K562 (cell line): Measurements from ENCODE around the gene IL24. TPM values are rescaled to one million over a fixed set of nuclear protein-coding genes. Genes with fewer than 3 reads are reported as not detected.

ENCODE experiments used
- ARID3A ChIP-seq: IDR thresholded peaks from 2 replicates; pipeline ENCODE4 v1.6.1; 2012; ENCODE audit warnings: low read depth, low read length, improper control_type of control experiment, borderline replicate concordance
- CTCF ChIP-seq, 3 experiments: IDR thresholded peaks in 2 of 3; conservative IDR thresholded peaks in 1 of 3; 2 replicates each; pipeline ENCODE4 v1.5.1; 2011 to 2012; ENCODE audit warnings: low read length in 3 of 3, mild to moderate bottlenecking in 3 of 3, control low read depth in 2 of 3, improper control_type of control experiment in 1 of 3, inconsistent platforms in 1 of 3, low read depth in 1 of 3, mixed read lengths in 1 of 3, moderate library complexity in 1 of 3; ENCODE audit not compliant: insufficient read depth in 2 of 3
- DEAF1 ChIP-seq: fragments of 450-650 bp; formaldehyde crosslinking; IDR thresholded peaks from 2 replicates; pipeline ENCODE4 v1.4.0; 2020; ENCODE audit warnings: mild to moderate bottlenecking, moderate library complexity
- FOSL1 ChIP-seq: fragments of 200-800 bp; sonication (Bioruptor generic); conservative IDR thresholded peaks from 2 replicates; pipeline ENCODE4 v1.6.1; 2016; ENCODE audit warnings: missing genetic modification characterization, missing compliant biosample characterization
- ILK ChIP-seq: fragments of 450-650 bp; IDR thresholded peaks from 2 replicates; pipeline ENCODE4 v1.6.1; 2016; ENCODE audit warnings: missing genetic modification characterization, low read depth, mild to moderate bottlenecking, missing compliant biosample characterization, moderate library complexity, borderline replicate concordance
- KLF16 ChIP-seq: IDR thresholded peaks from 2 replicates; pipeline ENCODE4 v1.6.1; 2016; ENCODE audit warnings: antibody characterized with exemption
- RAD21 ChIP-seq, 2 experiments: fragments of 250-450 bp in 1 of 2; fragments of 450-650 bp in 1 of 2; sonication (Bioruptor Pico) in 1 of 2; formaldehyde crosslinking in 1 of 2; IDR thresholded peaks in 1 of 2; conservative IDR thresholded peaks in 1 of 2; 2 replicates each; pipeline versions ENCODE4 v1.4.0 to v1.8.0; 2020 to 2022; ENCODE audit warnings: mild to moderate bottlenecking in 2 of 2, moderate library complexity in 1 of 2
- SMC3 ChIP-seq: conservative IDR thresholded peaks from 2 replicates; pipeline ENCODE4 v1.6.1; 2011; ENCODE audit warnings: low read depth, low read length, improper control_type of control experiment; ENCODE audit not compliant: insufficient read depth
- SREBF1 ChIP-seq: fragments of 150-350 bp; IDR thresholded peaks from 2 replicates; pipeline ENCODE4 v1.6.1; 2014; ENCODE audit warnings: antibody characterized with exemption, low read depth, low read length, borderline replicate concordance
- polyA plus RNA-seq, 8 experiments: library from polyadenylated mRNA; depleted of rRNA in 4 of 8; stranded (reverse) in 5 of 8; unstranded in 3 of 8; fragments of >200 nt; fragmentation: Nextera tagmentation in 2 of 8; fragmentation: Illumina TruSeq in 1 of 8; extraction: Ambion mirVana in 2 of 8; extraction: Trizol in 1 of 8; gene quantifications; 2 replicates each; pipeline versions ENCODE4 v1.2.1 to v1.2.3, GENCODE V29; 2011 to 2014; ENCODE audit warnings: inconsistent platforms in 1 of 8, missing spikeins in 1 of 8
- total RNA-seq, 7 experiments: library from RNA; depleted of rRNA in 6 of 7; stranded (reverse); fragments of >200 nt in 6 of 7; fragmentation: Illumina TruSeq in 2 of 7; extraction: Trizol in 2 of 7; gene quantifications; 2 replicates each; pipeline versions ENCODE4 v1.2.1 to v1.2.3, GENCODE V29; 2011 to 2021; ENCODE audit warnings: low replicate concordance in 1 of 7

The IL24 gene
- total and polyA plus RNA-seq, 9 of the 15 experiments (the other 6 are each of a cell fraction or from before 2014, with no cell fraction given) = 0.04 to 0.19 TPM; not detected in 7

- TF ChIP-seq ARID3A = 0 out of 2 replicates have a peak, but pooled peaks have one; percentile 44
- 0 out of 2 replicates have a peak, but pooled peaks have one; percentile 6 for TF ChIP-seq DEAF1 (CRISPR knock-in tag)
- TF ChIP-seq RAD21 (CRISPR knock-in tag; conservative IDR thresholded peaks at IDR 0.05 in 1 of 2, IDR thresholded peaks at IDR 0.05 in 1 of 2) = peak; percentile 58 to 59
- TF ChIP-seq SMC3 = peak; percentile 53
- TF ChIP-seq SREBF1 = no peak
- TF ChIP-seq KLF16 = 0 out of 2 replicates have a peak, but pooled peaks have one; percentile 30
- TF ChIP-seq CTCF (IDR thresholded peaks at IDR 0.05 in 2 of 3, conservative IDR thresholded peaks at IDR 0.05 in 1 of 3; ENCODE audit: insufficient read depth in 2 of 3, low read depth in 1 of 3, low read length in 3 of 3) = peak; percentile 79 to 91 (median 80)
- no peak for TF ChIP-seq ILK (tag)
- TF ChIP-seq FOSL1 (tag) = 0 out of 2 replicates have a peak, but pooled peaks have one; percentile 16
- TF ChIP-seq, all 486 proteins: peak for 13
These were observed 13.9 kb downstream of the IL24 start (continued) for GRCh38 chr1:206911064-206911663.
